Thyroid gland (tissue), 4 donors: ENCODE results near the gene SUCLG2. TPM values are rescaled to one million over a fixed set of nuclear protein-coding genes. Genes with fewer than 3 reads are reported as not detected.
"Not testable (repeated sequence)": the region's sequence is repeated elsewhere in the genome, so short reads cannot be mapped to it uniquely, and the experiment has no call there.

Experiments
- DNase-seq, 2 donors: peaks; one replicate each; pipeline ENCODE4 v3.0.0-alpha.2; 2019
- H3K27ac ChIP-seq, 3 donors: fragments of 200-600 bp; sonication (generic); 1 replicate in 2 of 3; 2 replicates in 1 of 3; pipeline ENCODE4 v1.5.1; 2016 to 2019; ENCODE audit warnings: mild to moderate bottlenecking in 1 of 3, moderate library complexity in 1 of 3
- H3K27me3 ChIP-seq: fragments of 200-600 bp; sonication (generic); one replicate; pipeline ENCODE4 v1.5.1; 2019
- H3K36me3 ChIP-seq, 2 donors: fragments of 200-600 bp; sonication (generic); one replicate each; pipeline ENCODE4 v1.5.1; 2016 to 2019
- H3K4me1 ChIP-seq, 2 donors: fragments of 200-600 bp; sonication (generic); one replicate each; pipeline ENCODE4 v1.5.1; 2017 to 2019
- H3K4me3 ChIP-seq, 3 donors: fragments of 200-600 bp; sonication (generic); replicated peaks in 1 of 3; 1 replicate in 2 of 3; 2 replicates in 1 of 3; pipeline ENCODE4 v1.5.1; 2016; ENCODE audit warnings: mild to moderate bottlenecking in 1 of 3
- H3K9me3 ChIP-seq: fragments of 200-600 bp; sonication (generic); one replicate; pipeline ENCODE4 v1.5.1; 2017
- POLR2A ChIP-seq, 2 donors: fragments of 450-650 bp; IDR thresholded peaks; one replicate each; pipeline ENCODE4 v1.6.1; 2017; ENCODE audit warnings: antibody characterized with exemption in 2 of 2, mild to moderate bottlenecking in 2 of 2, moderate library complexity in 1 of 2
- WGBS, 2 donors: methylation state at CpG; one replicate each; pipeline ENCODE4 v1.1.5; 2017; 5-methylcytosine and 5-hydroxymethylcytosine counted together
- intact Hi-C: fragments of 100-400 bp; cut with DNase I; formaldehyde crosslinking; loops from one replicate; pipeline ENCODE4 v1.15.1; 2023
- total RNA-seq, 4 donors: library from RNA; depleted of rRNA; stranded (reverse); fragments of >200 nt; gene quantifications; one replicate each; pipeline ENCODE4 v1.2.3, GENCODE V29; 2016
- TF ChIP-seq, protein P1 (sequence below), 6 experiments: fragments of 200-600 bp in 3 of 6; fragments of 450-650 bp in 3 of 6; sonication (generic) in 3 of 6; IDR thresholded peaks; one replicate each; pipeline ENCODE4 v1.5.1; 2016 to 2019; ENCODE audit warnings: antibody characterized with exemption in 6 of 6, mild to moderate bottlenecking in 2 of 6, inconsistent platforms in 1 of 6, moderate library complexity in 1 of 6

SUCLG2 gene
- total RNA-seq, 4 donors from 2014 or later = 64.4 to 70.9 (median 70.7) TPM

GRCh38 chr3:67540198-67540894 lies 114.1 kb downstream of the SUCLG2 start:
- no peak for DNase-seq
- H3K4me3 ChIP-seq = no peak overlapping the region
- H3K9me3 ChIP-seq = no peaks in the 10 kb centered on the region
- no peaks in the 10 kb centered on the region for H3K4me1 ChIP-seq
- no peaks in the 10 kb centered on the region for H3K36me3 ChIP-seq
- no peak overlapping the region for H3K27ac ChIP-seq
- no peak for TF ChIP-seq POLR2A (IDR thresholded peaks at IDR 0.05)
- TF ChIP-seq, protein P1, sequence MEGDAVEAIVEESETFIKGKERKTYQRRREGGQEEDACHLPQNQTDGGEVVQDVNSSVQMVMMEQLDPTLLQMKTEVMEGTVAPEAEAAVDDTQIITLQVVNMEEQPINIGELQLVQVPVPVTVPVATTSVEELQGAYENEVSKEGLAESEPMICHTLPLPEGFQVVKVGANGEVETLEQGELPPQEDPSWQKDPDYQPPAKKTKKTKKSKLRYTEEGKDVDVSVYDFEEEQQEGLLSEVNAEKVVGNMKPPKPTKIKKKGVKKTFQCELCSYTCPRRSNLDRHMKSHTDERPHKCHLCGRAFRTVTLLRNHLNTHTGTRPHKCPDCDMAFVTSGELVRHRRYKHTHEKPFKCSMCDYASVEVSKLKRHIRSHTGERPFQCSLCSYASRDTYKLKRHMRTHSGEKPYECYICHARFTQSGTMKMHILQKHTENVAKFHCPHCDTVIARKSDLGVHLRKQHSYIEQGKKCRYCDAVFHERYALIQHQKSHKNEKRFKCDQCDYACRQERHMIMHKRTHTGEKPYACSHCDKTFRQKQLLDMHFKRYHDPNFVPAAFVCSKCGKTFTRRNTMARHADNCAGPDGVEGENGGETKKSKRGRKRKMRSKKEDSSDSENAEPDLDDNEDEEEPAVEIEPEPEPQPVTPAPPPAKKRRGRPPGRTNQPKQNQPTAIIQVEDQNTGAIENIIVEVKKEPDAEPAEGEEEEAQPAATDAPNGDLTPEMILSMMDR (IDR thresholded peaks at IDR 0.05) = no peak
- intact Hi-C loops = no loop called here
- 79 to 80% methylated on average over 6 to 8 of the region's 8 CpGs for WGBS, 2 donors
- H3K27me3 ChIP-seq = no peaks in the 10 kb centered on the region

DNA sequence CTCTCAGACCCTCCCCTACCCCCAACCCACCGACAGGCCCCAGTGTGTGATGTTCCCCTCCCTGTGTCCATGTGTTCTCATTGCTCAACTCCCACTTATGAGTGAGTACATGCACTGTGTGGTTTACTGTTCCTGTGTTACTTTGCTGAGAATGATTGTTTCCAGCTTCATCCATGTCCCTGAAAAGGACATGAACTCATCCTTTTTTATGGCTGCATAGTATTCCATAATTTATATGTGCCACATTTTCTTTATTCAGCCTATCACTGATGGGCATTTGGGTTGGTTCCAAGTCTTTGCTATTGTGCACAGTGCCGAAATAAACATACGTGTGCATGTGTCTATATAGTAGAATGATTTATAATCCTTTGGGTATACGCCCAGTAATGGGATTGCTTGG lies 117.2 kb downstream of the SUCLG2 start:
- H3K27me3 ChIP-seq, intact Hi-C loops, H3K4me3 ChIP-seq, H3K4me1 ChIP-seq, H3K36me3 ChIP-seq, DNase-seq, H3K9me3 ChIP-seq, H3K27ac ChIP-seq: not testable (repeated sequence)
- 87 to 98% methylated on average over 4 of the region's 4 CpGs for WGBS, 2 donors

DNA sequence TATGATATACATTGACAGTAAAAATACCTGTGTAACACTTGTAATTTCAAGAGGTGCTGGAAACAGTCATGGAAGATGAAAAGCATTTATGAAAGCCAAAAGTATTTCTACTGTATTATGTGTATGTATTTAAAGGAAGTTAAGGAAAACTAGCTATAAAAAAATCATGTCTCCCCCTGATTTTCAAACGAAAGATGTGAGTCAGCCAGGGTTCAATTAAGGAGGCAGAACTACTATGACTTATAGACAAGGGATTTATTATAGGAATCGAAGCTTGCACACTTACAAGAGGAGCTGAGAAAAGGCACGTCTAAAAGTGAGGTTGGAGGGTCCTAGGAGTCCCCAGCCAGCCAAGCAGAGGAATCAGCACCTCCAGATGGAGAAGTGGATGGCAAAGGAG lies 119.4 kb downstream of the SUCLG2 start:
- Histone ChIP-seq H3K27ac (no peak overlapping the region), H3K36me3 (no peaks in the 10 kb centered on the region), H3K27me3 (no peaks in the 10 kb centered on the region), H3K4me3 (no peak overlapping the region), H3K4me1 (peaks cover 0 to 4% of the 10 kb centered on the region in 2 donors), H3K9me3 (no peaks in the 10 kb centered on the region)
- intact Hi-C loops = no loop called here
- WGBS, 2 donors = 83 to 86% methylated on average over 3 of the region's 3 CpGs
- TF ChIP-seq, protein P1 (IDR thresholded peaks at IDR 0.05) = no peak
- no peak for TF ChIP-seq POLR2A (IDR thresholded peaks at IDR 0.05)
- no peak for DNase-seq

- no peak for DNase-seq
- H3K9me3 ChIP-seq = no peaks in the 10 kb centered on the region
- intact Hi-C loops = no loop called here
- peaks cover 0 to 4% of the 10 kb centered on the region in 2 donors for H3K4me1 ChIP-seq
- H3K27ac ChIP-seq = no peak overlapping the region
- H3K36me3 ChIP-seq = no peaks in the 10 kb centered on the region
- no peak overlapping the region for H3K4me3 ChIP-seq
- no peak for TF ChIP-seq POLR2A (IDR thresholded peaks at IDR 0.05)
- TF ChIP-seq, protein P1 (IDR thresholded peaks at IDR 0.05) = no peak
- H3K27me3 ChIP-seq = no peaks in the 10 kb centered on the region
Observed at GRCh38 chr3:67534594-67534993, 119.8 kb downstream of the SUCLG2 start.

DNA sequence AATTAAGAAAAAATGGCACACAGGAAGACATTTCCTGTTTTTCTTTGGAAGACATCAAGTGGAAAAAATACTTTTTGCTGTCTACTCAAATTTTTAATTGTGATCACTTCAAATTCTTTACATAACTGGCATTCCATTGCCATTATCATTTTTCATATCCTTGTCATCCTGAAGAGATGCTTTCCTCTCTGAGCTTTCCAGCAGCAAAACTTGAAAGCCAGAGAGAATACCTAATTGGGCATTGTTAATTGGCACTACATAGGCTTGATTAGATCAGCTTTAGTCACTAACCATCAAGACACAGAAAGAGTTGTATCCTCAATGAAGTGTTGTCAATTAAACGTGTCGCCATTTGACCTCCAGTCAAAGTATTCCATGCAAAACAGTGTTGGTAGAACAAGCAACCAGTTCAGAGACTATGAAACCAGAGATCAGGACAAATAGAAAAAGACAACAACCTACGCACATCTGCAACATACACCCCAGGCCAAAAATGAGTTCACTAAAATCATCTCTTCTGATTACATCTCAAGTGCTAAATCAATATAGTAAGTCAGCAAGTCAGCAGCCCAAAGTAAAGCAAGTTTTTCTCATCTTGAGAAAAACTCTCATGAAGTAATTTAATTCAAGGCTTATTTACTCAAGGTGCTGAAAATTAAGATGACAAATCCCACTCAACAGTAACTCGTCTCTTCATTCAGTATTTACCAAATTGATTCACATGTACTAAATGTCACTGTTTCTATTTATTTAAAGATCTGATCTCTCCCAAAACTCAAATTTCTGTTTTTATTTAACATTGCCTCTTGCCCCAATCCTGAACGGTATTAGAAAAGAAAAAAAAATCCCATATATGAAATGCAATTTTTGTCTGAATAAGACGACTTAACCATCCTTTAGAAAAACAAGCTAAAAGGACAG lies 123.0 kb downstream of the SUCLG2 start:
- no peak for DNase-seq
- Histone ChIP-seq H3K4me1 (peaks cover 0 to 4% of the 10 kb centered on the region in 2 donors), H3K36me3 (peaks cover 5 to 6% of the 10 kb centered on the region in 2 donors), H3K27ac (no peak overlapping the region), H3K27me3 (no peaks in the 10 kb centered on the region), H3K4me3 (no peak overlapping the region), H3K9me3 (no peaks in the 10 kb centered on the region)
- 89 to 92% methylated on average over 6 of the region's 6 CpGs for WGBS, 2 donors
- TF ChIP-seq, protein P1 (IDR thresholded peaks at IDR 0.05) = no peak
- no peak for TF ChIP-seq POLR2A (IDR thresholded peaks at IDR 0.05)
- intact Hi-C loops = no loop called here
